HepG2 (cell line): Measurements from ENCODE around the gene PSRC1. TPM values are rescaled to one million over a fixed set of nuclear protein-coding genes. Genes with fewer than 3 reads are reported as not detected.

Experiments
- AKAP8 ChIP-seq: sonication (generic); formaldehyde crosslinking; IDR thresholded peaks from 2 replicates; pipeline ENCODE4 v1.5.1; 2020; ENCODE audit warnings: mild to moderate bottlenecking, missing genetic modification reagents
- BCL6 ChIP-seq: IDR thresholded peaks from 2 replicates; pipeline ENCODE4 v1.6.1; 2016; ENCODE audit warnings: missing genetic modification reagents, missing compliant biosample characterization
- CAMTA2 ChIP-seq: sonication (generic); formaldehyde crosslinking; IDR thresholded peaks from 2 replicates; pipeline ENCODE4 v1.4.0; 2020; ENCODE audit warnings: mild to moderate bottlenecking, missing genetic modification reagents, borderline replicate concordance
- CBFB ChIP-seq: sonication (generic); formaldehyde crosslinking; IDR thresholded peaks from 2 replicates; pipeline ENCODE4 v1.4.0; 2020; ENCODE audit warnings: missing genetic modification reagents
- EED ChIP-seq: sonication (generic); formaldehyde crosslinking; IDR thresholded peaks from 2 replicates; pipeline ENCODE4 v1.5.0; 2020; ENCODE audit warnings: mild to moderate bottlenecking, missing genetic modification reagents
- GATAD2A ChIP-seq: IDR thresholded peaks from 2 replicates; pipeline ENCODE4 v1.6.1; 2016
- ISX ChIP-seq: sonication (generic); formaldehyde crosslinking; conservative IDR thresholded peaks from 2 replicates; pipeline ENCODE4 v1.5.0; 2020; ENCODE audit warnings: missing genetic modification reagents
- JDP2 ChIP-seq: sonication (generic); formaldehyde crosslinking; IDR thresholded peaks from 2 replicates; pipeline ENCODE4 v1.8.1; 2022; ENCODE audit warnings: missing genetic modification reagents, borderline replicate concordance
- KDM5A ChIP-seq: fragments of 200-600 bp; sonication (generic); IDR thresholded peaks from 2 replicates; pipeline ENCODE4 v1.7.0; 2018; ENCODE audit warnings: antibody characterized with exemption, mild to moderate bottlenecking, low read length, borderline replicate concordance
- LCORL ChIP-seq, 2 experiments: fragments of 450-650 bp in 1 of 2; sonication (generic) in 1 of 2; formaldehyde crosslinking in 1 of 2; IDR thresholded peaks; 2 replicates each; pipeline versions ENCODE4 v1.5.0 to v1.6.1; 2017 to 2020; ENCODE audit warnings: antibody characterized with exemption in 1 of 2, missing genetic modification reagents in 1 of 2
- NFYC ChIP-seq: IDR thresholded peaks from 2 replicates; pipeline ENCODE4 v1.6.1; 2016; ENCODE audit warnings: missing genetic modification reagents, missing compliant biosample characterization
- RELA ChIP-seq: sonication (generic); formaldehyde crosslinking; IDR thresholded peaks from 2 replicates; pipeline ENCODE4 v1.4.0; 2020; ENCODE audit warnings: missing genetic modification reagents
- RFXAP ChIP-seq: sonication (generic); formaldehyde crosslinking; IDR thresholded peaks from 2 replicates; pipeline ENCODE4 v1.4.0; 2020; ENCODE audit warnings: missing genetic modification reagents, borderline replicate concordance
- RXRA ChIP-seq: sonication (generic); formaldehyde crosslinking; IDR thresholded peaks from 2 replicates; pipeline ENCODE4 v1.5.1; 2020; ENCODE audit warnings: missing genetic modification reagents
- ZBTB33 ChIP-seq: sonication (generic); formaldehyde crosslinking; IDR thresholded peaks from 2 replicates; pipeline ENCODE4 v1.4.0; 2020; ENCODE audit warnings: missing genetic modification reagents
- ZBTB43 ChIP-seq: sonication (generic); formaldehyde crosslinking; conservative IDR thresholded peaks from 2 replicates; pipeline ENCODE4 v1.4.0; 2020; ENCODE audit warnings: missing genetic modification reagents
- ZNF143 ChIP-seq: sonication (generic); formaldehyde crosslinking; IDR thresholded peaks from 2 replicates; pipeline ENCODE4 v1.4.0; 2020; ENCODE audit warnings: missing genetic modification reagents
- ZNF207 ChIP-seq: fragments of 450-650 bp; IDR thresholded peaks from 2 replicates; pipeline ENCODE4 v1.6.1; 2016; ENCODE audit warnings: antibody characterized with exemption, borderline replicate concordance
- ZNF543 ChIP-seq: sonication (generic); formaldehyde crosslinking; IDR thresholded peaks from 2 replicates; pipeline ENCODE4 v1.4.0; 2020; ENCODE audit warnings: mild to moderate bottlenecking, missing genetic modification reagents
- ZNF564 ChIP-seq: sonication (generic); formaldehyde crosslinking; IDR thresholded peaks from 2 replicates; pipeline ENCODE4 v1.8.1; 2023; ENCODE audit warnings: mild to moderate bottlenecking, missing genetic modification reagents
- ZNF703 ChIP-seq: sonication (generic); formaldehyde crosslinking; IDR thresholded peaks from 2 replicates; pipeline ENCODE4 v1.5.1; 2020; ENCODE audit warnings: missing genetic modification reagents, mild to moderate bottlenecking, moderate library complexity, borderline replicate concordance
- ZSCAN20 ChIP-seq: sonication (generic); formaldehyde crosslinking; IDR thresholded peaks from 2 replicates; pipeline ENCODE4 v1.4.0; 2020; ENCODE audit warnings: missing genetic modification reagents, mild to moderate bottlenecking, borderline replicate concordance
- ZSCAN22 ChIP-seq: sonication (generic); formaldehyde crosslinking; IDR thresholded peaks from 2 replicates; pipeline ENCODE4 v1.4.0; 2020; ENCODE audit warnings: mild to moderate bottlenecking, missing genetic modification reagents
- ZXDC ChIP-seq: sonication (generic); formaldehyde crosslinking; IDR thresholded peaks from 2 replicates; pipeline ENCODE4 v1.5.0; 2020; ENCODE audit warnings: mild to moderate bottlenecking, missing genetic modification reagents
- polyA plus RNA-seq, 8 experiments: library from polyadenylated mRNA; depleted of rRNA in 3 of 8; stranded (reverse) in 7 of 8; unstranded in 1 of 8; fragments of >200 nt; fragmentation: Illumina TruSeq in 4 of 8; extraction: Trizol in 4 of 8; gene quantifications; 2 replicates each; pipeline versions ENCODE4 v1.2.1 to v1.2.3, GENCODE V29; 2011 to 2016; ENCODE audit warnings: low read depth in 4 of 8, missing spikeins in 1 of 8, mixed read lengths in 1 of 8; ENCODE audit not compliant: insufficient read depth in 1 of 8
- total RNA-seq, 5 experiments: library from RNA; depleted of rRNA; stranded (reverse); fragments of >200 nt; fragmentation: Illumina TruSeq; extraction: Trizol; gene quantifications; 2 replicates each; pipeline ENCODE4 v1.2.3, GENCODE V29; 2016; ENCODE audit warnings: low read depth in 1 of 5

The PSRC1 gene
- total and polyA plus RNA-seq, 2 of the 13 experiments (the other 11 are each of a cell fraction or from before 2014, with no cell fraction given) = 28.6 to 30.3 TPM

- TF ChIP-seq ZBTB33 (no peak), ZNF703 (CRISPR knock-in tag) (no peak; the same call in 1 of the 2 replicates), LCORL (IDR thresholded peaks at IDR 0.05) (no peak), LCORL (CRISPR knock-in tag; IDR thresholded peaks at IDR 0.05) (peak; percentile 39; the same call in 1 of the 2 replicates), RFXAP (peak; percentile 75; the same call in 1 of the 2 replicates), CAMTA2 (no peak), ZBTB43 (CRISPR knock-in tag) (0 out of 2 replicates have a peak, but pooled peaks have one; percentile 53), ZNF143 (CRISPR knock-in tag) (peak; percentile 66), GATAD2A (peak; percentile 51; the same call in 1 of the 2 replicates), RELA (CRISPR knock-in tag) (no peak), AKAP8 (CRISPR knock-in tag) (no peak), ZNF207 (no peak), EED (CRISPR knock-in tag) (no peak), ZSCAN20 (CRISPR knock-in tag) (no peak), RXRA (CRISPR knock-in tag) (0 out of 2 replicates have a peak, but pooled peaks have one; percentile 47), ISX (CRISPR knock-in tag) (no peak), ZNF564 (CRISPR knock-in tag) (0 out of 2 replicates have a peak, but pooled peaks have one; percentile 46), NFYC (CRISPR knock-in tag) (peak; percentile 78), ZNF543 (0 out of 2 replicates have a peak, but pooled peaks have one; percentile 36), KDM5A (peak; percentile 78; the same call in 1 of the 2 replicates), BCL6 (CRISPR knock-in tag) (peak; percentile 31; the same call in 1 of the 2 replicates), CBFB (CRISPR knock-in tag) (peak; percentile 58; the same call in 1 of the 2 replicates), JDP2 (no peak), ZXDC (CRISPR knock-in tag) (no peak), ZSCAN22 (CRISPR knock-in tag) (no peak)
Observed at GRCh38 chr1:109282952-109283747, at the start of gene PSRC1 (continued).
